ENCODE measurements around the gene ATP5ME.

The ATP5ME gene

DNA sequence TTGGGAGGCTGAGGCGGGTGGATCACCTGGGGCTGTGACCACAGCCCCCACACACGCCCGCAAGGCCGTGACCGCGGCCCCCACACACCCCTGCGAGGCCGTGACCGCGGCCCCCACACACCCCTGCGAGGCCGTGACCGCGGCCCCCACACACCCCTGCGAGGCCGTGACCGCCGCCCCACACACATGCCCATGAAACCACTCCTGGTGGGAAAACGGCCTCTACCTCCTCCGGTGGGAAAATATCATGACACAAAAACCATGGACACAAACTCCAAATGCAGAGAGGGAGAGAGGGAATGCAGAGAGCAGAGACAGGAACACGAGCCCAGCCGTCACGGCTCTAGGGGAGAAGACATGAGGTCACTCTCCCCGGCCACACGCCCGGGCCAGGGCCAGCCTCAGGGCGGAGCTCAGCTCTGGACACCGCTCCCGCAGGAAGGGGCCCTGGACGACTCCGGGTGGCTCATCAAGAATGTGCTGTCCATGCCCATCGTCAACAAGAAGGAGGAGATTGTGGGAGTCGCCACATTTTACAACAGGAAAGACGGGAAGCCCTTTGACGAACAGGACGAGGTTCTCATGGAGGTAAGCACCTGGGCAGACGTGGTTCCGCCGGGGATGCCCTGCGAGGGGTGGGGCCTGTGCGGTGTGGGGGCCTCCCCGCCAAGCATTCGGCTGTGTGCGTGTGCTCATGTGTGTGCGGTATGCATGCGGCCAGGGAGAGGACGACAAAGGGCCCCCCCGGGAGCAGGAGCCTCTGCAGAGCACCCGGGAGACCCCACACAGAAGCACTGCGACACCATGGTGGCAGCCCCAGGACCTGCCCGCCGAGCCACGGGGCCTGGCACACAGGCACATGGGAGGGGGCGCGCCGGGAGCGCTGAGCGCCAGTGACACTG is 17.4 kb downstream of the ATP5ME start:
- Histone ChIP-seq H3K18ac (ENCODE audit: low read length) (no peak overlapping the region), H3K4ac (ENCODE audit: low read depth, low read length) (no peak overlapping the region), H3K4me2 (ENCODE audit: low read length) (no peak overlapping the region), H2AK5ac (ENCODE audit: low read length) (no peak overlapping the region), H3K14ac (ENCODE audit: low read length) (no peak overlapping the region), H2BK120ac (ENCODE audit: insufficient read depth, low read length, poor library complexity) (no peak overlapping the region), H4K12ac (ENCODE audit: low read depth, low read length) (no peak overlapping the region), H3K9me3 (ENCODE audit: insufficient read depth, low read depth, low read length) (peaks cover 12% of the 10 kb centered on the region), H3K4me3 (ENCODE audit: low read depth, low read length) (no peak overlapping the region), H3K27ac (ENCODE audit: low read depth, low read length) (no peak overlapping the region), H3K36me3 (ENCODE audit: control insufficient read depth in 1 of 2, insufficient read depth in 2 of 2, low read length in 2 of 2) (no peaks in the 10 kb centered on the region), H3K9ac (ENCODE audit: low read length) (no peak overlapping the region), H4K91ac (ENCODE audit: low read depth, low read length) (no peak overlapping the region), H2BK12ac (ENCODE audit: low read length) (no peak overlapping the region), H3K79me2 (ENCODE audit: control insufficient read depth, insufficient read depth, low read length, poor library complexity) (no peaks in the 10 kb centered on the region), H3K23ac (ENCODE audit: low read length) (no peak overlapping the region), H2BK5ac (ENCODE audit: low read depth, low read length, poor library complexity) (no peak overlapping the region), H3K4me1 (ENCODE audit: control insufficient read depth in 1 of 2, insufficient read depth in 2 of 2, low read length in 2 of 2) (peaks cover 4 to 8% of the 10 kb centered on the region in 2 experiments), H2AFZ (ENCODE audit: insufficient read depth, low read length, poor library complexity) (no peak overlapping the region), H4K8ac (ENCODE audit: low read depth, low read length) (no peak overlapping the region), H3K79me1 (ENCODE audit: low read length) (no peaks in the 10 kb centered on the region), H3K27me3 (ENCODE audit: insufficient read depth, low read length) (no peaks in the 10 kb centered on the region)
- DNase-seq, result no peak
- no CpG with 5 or more reads among the region's 58 CpGs for WGBS (ENCODE audit: extremely low coverage, insufficient coverage, insufficient read length)

DNA sequence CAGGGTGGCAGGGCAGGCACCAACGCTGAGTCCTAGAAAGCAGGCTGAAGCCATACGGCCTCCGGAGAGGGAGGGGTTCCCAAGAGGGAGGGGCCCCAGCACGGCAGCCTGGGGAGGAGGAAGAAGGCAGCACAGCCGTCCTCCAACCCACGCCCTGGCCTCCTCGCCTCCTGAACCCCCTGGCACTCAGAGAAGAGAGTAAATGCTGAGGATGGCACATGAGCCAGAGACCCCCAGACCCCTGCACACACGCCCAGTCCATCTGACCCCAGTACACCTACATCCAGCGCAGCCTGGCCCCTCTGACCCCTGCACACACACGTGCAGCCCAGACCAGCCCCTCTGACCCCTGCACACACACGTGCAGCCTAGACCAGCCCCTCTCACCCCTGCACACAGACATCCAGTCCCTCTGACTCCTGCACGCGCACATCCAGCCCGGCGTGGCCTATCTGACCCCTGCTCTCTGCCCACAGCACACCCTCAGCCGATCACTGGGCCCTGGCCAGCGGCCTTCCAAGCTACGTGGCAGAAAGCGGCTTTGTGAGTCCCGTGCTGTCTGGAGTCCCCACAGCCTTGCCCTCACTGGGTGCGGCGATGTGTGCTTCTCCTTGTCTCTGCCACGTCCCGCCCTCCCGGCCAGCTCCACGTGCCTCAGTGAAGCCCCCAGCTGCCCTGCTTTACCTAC is 18.5 kb downstream of the ATP5ME start:
- no peak overlapping the region for H2BK12ac ChIP-seq (ENCODE audit: low read length)
- H2BK120ac ChIP-seq (ENCODE audit: insufficient read depth, low read length, poor library complexity), result no peak overlapping the region
- H3K79me1 ChIP-seq (ENCODE audit: low read length), result no peaks in the 10 kb centered on the region
- no peak overlapping the region for H4K8ac ChIP-seq (ENCODE audit: low read depth, low read length)
- no peak overlapping the region for H2BK5ac ChIP-seq (ENCODE audit: low read depth, low read length, poor library complexity)
- no peak overlapping the region for H3K4ac ChIP-seq (ENCODE audit: low read depth, low read length)
- H4K91ac ChIP-seq (ENCODE audit: low read depth, low read length), result no peak overlapping the region
- no peak overlapping the region for H3K9ac ChIP-seq (ENCODE audit: low read length)
- no peaks in the 10 kb centered on the region for H3K79me2 ChIP-seq (ENCODE audit: control insufficient read depth, insufficient read depth, low read length, poor library complexity)
- DNase-seq, result no peak
- H3K18ac ChIP-seq (ENCODE audit: low read length), result no peak overlapping the region
- H3K14ac ChIP-seq (ENCODE audit: low read length), result no peak overlapping the region
- no peak overlapping the region for H4K12ac ChIP-seq (ENCODE audit: low read depth, low read length)
- no peak overlapping the region for H3K4me2 ChIP-seq (ENCODE audit: low read length)
- no CpG with 5 or more reads among the region's 26 CpGs for WGBS (ENCODE audit: extremely low coverage, insufficient coverage, insufficient read length)
- H3K23ac ChIP-seq (ENCODE audit: low read length), result no peak overlapping the region
- peaks cover 4 to 8% of the 10 kb centered on the region in 2 experiments for H3K4me1 ChIP-seq (ENCODE audit: control insufficient read depth in 1 of 2, insufficient read depth in 2 of 2, low read length in 2 of 2)
- H3K4me3 ChIP-seq (ENCODE audit: low read depth, low read length), result no peak overlapping the region
- peaks cover 12% of the 10 kb centered on the region for H3K9me3 ChIP-seq (ENCODE audit: insufficient read depth, low read depth, low read length)
- no peak overlapping the region for H2AK5ac ChIP-seq (ENCODE audit: low read length)
- no peaks in the 10 kb centered on the region for H3K27me3 ChIP-seq (ENCODE audit: insufficient read depth, low read length)
- no peaks in the 10 kb centered on the region for H3K36me3 ChIP-seq (ENCODE audit: control insufficient read depth in 1 of 2, insufficient read depth in 2 of 2, low read length in 2 of 2)
- no peak overlapping the region for H3K27ac ChIP-seq (ENCODE audit: low read depth, low read length)
- no peak overlapping the region for H2AFZ ChIP-seq (ENCODE audit: insufficient read depth, low read length, poor library complexity)

DNA sequence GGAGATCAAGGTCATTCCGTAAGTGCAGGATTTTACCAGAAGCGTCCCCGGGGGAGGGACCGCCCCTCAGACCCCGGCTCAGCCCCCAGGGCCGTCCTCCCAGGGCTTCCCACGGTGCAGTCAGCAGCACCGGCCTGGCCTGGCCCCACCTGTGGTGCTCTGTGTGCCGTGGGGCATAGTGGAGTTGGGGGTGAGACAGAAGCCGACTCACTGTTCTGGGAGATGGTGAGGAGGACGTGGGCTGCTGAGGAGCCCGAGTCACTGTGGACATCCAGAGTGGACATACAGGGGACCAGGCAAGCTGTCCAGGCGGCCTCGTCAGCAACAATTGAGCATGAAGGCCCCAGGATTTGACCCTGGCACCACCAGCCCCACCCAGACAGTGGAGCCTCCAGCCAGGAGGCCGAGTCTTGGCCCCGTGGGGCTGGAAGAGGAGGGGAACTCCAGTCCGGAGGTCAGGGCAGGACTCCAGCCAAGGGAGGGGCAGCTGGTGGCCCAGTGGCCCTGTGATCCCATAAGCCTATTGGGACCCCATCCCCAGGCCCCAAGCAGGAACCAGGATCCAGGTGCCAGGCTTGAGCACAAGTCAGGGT is 19.1 kb downstream of the ATP5ME start:
- H3K27me3 ChIP-seq (ENCODE audit: insufficient read depth, low read length), result no peaks in the 10 kb centered on the region
- no peak overlapping the region for H2BK12ac ChIP-seq (ENCODE audit: low read length)
- no peak for DNase-seq
- no peak overlapping the region for H2AFZ ChIP-seq (ENCODE audit: insufficient read depth, low read length, poor library complexity)
- peaks cover 4 to 8% of the 10 kb centered on the region in 2 experiments for H3K4me1 ChIP-seq (ENCODE audit: control insufficient read depth in 1 of 2, insufficient read depth in 2 of 2, low read length in 2 of 2)
- H3K79me1 ChIP-seq (ENCODE audit: low read length), result no peaks in the 10 kb centered on the region
- no peak overlapping the region for H3K4me2 ChIP-seq (ENCODE audit: low read length)
- no peak overlapping the region for H3K9ac ChIP-seq (ENCODE audit: low read length)
- H3K14ac ChIP-seq (ENCODE audit: low read length), result no peak overlapping the region
- H3K4me3 ChIP-seq (ENCODE audit: low read depth, low read length), result no peak overlapping the region
- H2AK5ac ChIP-seq (ENCODE audit: low read length), result no peak overlapping the region
- H3K36me3 ChIP-seq (ENCODE audit: control insufficient read depth in 1 of 2, insufficient read depth in 2 of 2, low read length in 2 of 2), result no peaks in the 10 kb centered on the region
- WGBS (ENCODE audit: extremely low coverage, insufficient coverage, insufficient read length), result no CpG with 5 or more reads among the region's 17 CpGs
- no peak overlapping the region for H2BK5ac ChIP-seq (ENCODE audit: low read depth, low read length, poor library complexity)
- no peak overlapping the region for H4K12ac ChIP-seq (ENCODE audit: low read depth, low read length)
- no peak overlapping the region for H2BK120ac ChIP-seq (ENCODE audit: insufficient read depth, low read length, poor library complexity)
- no peak overlapping the region for H3K27ac ChIP-seq (ENCODE audit: low read depth, low read length)
- no peak overlapping the region for H4K8ac ChIP-seq (ENCODE audit: low read depth, low read length)
- no peak overlapping the region for H3K18ac ChIP-seq (ENCODE audit: low read length)
- no peak overlapping the region for H3K4ac ChIP-seq (ENCODE audit: low read depth, low read length)
- no peak overlapping the region for H4K91ac ChIP-seq (ENCODE audit: low read depth, low read length)
- H3K23ac ChIP-seq (ENCODE audit: low read length), result no peak overlapping the region
- H3K79me2 ChIP-seq (ENCODE audit: control insufficient read depth, insufficient read depth, low read length, poor library complexity), result no peaks in the 10 kb centered on the region
- H3K9me3 ChIP-seq (ENCODE audit: insufficient read depth, low read depth, low read length), result peaks cover 9% of the 10 kb centered on the region

DNA sequence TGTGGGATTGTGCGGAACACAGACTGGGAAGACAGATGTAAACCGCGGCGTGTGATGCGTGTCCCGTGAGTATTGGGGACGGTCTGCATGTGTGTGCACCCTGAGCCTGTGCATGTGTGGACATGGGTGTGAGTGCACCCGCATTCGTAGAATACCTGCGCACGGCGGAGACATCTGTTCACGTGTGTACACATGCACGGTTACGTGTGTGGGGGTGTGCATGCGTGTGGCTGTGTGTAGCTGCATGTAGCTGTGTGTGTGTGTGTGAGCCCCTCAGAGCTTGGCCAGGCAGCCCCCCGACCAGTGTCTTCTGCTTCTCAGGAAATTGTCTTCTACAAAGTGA is 19.6 kb downstream of the ATP5ME start:
- Histone ChIP-seq H2BK12ac (ENCODE audit: low read length) (no peak overlapping the region), H4K91ac (ENCODE audit: low read depth, low read length) (no peak overlapping the region), H4K8ac (ENCODE audit: low read depth, low read length) (no peak overlapping the region), H3K4ac (ENCODE audit: low read depth, low read length) (no peak overlapping the region), H3K27me3 (ENCODE audit: insufficient read depth, low read length) (no peaks in the 10 kb centered on the region), H3K36me3 (ENCODE audit: control insufficient read depth in 1 of 2, insufficient read depth in 2 of 2, low read length in 2 of 2) (no peaks in the 10 kb centered on the region), H3K79me2 (ENCODE audit: control insufficient read depth, insufficient read depth, low read length, poor library complexity) (no peaks in the 10 kb centered on the region), H3K27ac (ENCODE audit: low read depth, low read length) (no peak overlapping the region), H3K4me3 (ENCODE audit: low read depth, low read length) (no peak overlapping the region), H3K9ac (ENCODE audit: low read length) (no peak overlapping the region), H3K4me2 (ENCODE audit: low read length) (no peak overlapping the region), H3K14ac (ENCODE audit: low read length) (no peak overlapping the region), H3K18ac (ENCODE audit: low read length) (no peak overlapping the region), H3K79me1 (ENCODE audit: low read length) (no peaks in the 10 kb centered on the region), H2BK5ac (ENCODE audit: low read depth, low read length, poor library complexity) (no peak overlapping the region), H2AK5ac (ENCODE audit: low read length) (no peak overlapping the region), H3K9me3 (ENCODE audit: insufficient read depth, low read depth, low read length) (peaks cover 5% of the 10 kb centered on the region), H3K4me1 (ENCODE audit: control insufficient read depth in 1 of 2, insufficient read depth in 2 of 2, low read length in 2 of 2) (peaks cover 4 to 8% of the 10 kb centered on the region in 2 experiments), H3K23ac (ENCODE audit: low read length) (peak overlapping the region; percentile 37), H2AFZ (ENCODE audit: insufficient read depth, low read length, poor library complexity) (no peak overlapping the region), H4K12ac (ENCODE audit: low read depth, low read length) (no peak overlapping the region), H2BK120ac (ENCODE audit: insufficient read depth, low read length, poor library complexity) (no peak overlapping the region)
- no CpG with 5 or more reads among the region's 17 CpGs for WGBS (ENCODE audit: extremely low coverage, insufficient coverage, insufficient read length)
- no peak for DNase-seq

Data from trophoblast cell (in vitro differentiated cells and primary cell).